Liver (tissue), 9 donors: ENCODE data around the gene IRF6. TPM values are rescaled to one million over a fixed set of nuclear protein-coding genes. Genes with fewer than 3 reads are reported as not detected.
A peak's percentile ranks its signal among the peaks of the same experiment; 100 is the strongest.

ENCODE experiments used
- DNase-seq: peaks from one replicate; pipeline ENCODE4 v3.0.0-alpha.2; 2017; ENCODE audit warnings: low spot score
- H3K27ac ChIP-seq, 2 donors: one replicate each; pipeline ENCODE4 v1.7.0; 2013; ENCODE audit warnings: inconsistent platforms in 2 of 2, low read length in 2 of 2, control low read depth in 1 of 2, low read depth in 1 of 2, mild to moderate bottlenecking in 1 of 2
- H3K27me3 ChIP-seq, 4 donors: one replicate each; pipeline versions ENCODE4 v1.6.1 to v1.7.0; 2013; ENCODE audit warnings: low read length in 3 of 4, inconsistent platforms in 1 of 4, mild to moderate bottlenecking in 1 of 4, moderate library complexity in 1 of 4; ENCODE audit not compliant: control insufficient read depth in 4 of 4, insufficient read depth in 4 of 4
- H3K36me3 ChIP-seq, 4 donors: one replicate each; pipeline versions ENCODE4 v1.6.1 to v1.7.0; 2013; ENCODE audit warnings: low read length in 3 of 4, mild to moderate bottlenecking in 3 of 4, low read depth in 1 of 4, moderate library complexity in 1 of 4; ENCODE audit not compliant: control insufficient read depth in 4 of 4, insufficient read depth in 3 of 4
- H3K4me1 ChIP-seq, 4 donors: one replicate each; pipeline versions ENCODE4 v1.6.1 to v1.7.0; 2013; ENCODE audit warnings: low read length in 3 of 4, mild to moderate bottlenecking in 3 of 4, moderate library complexity in 1 of 4; ENCODE audit not compliant: control insufficient read depth in 4 of 4, insufficient read depth in 4 of 4
- H3K4me3 ChIP-seq, 3 donors: one replicate each; pipeline versions ENCODE4 v1.6.1 to v1.7.0; 2013; ENCODE audit warnings: low read length in 3 of 3, control low read depth in 1 of 3, low read depth in 1 of 3, mild to moderate bottlenecking in 1 of 3
- H3K9ac ChIP-seq, 2 donors: one replicate each; pipeline ENCODE4 v1.7.0; 2013; ENCODE audit warnings: low read length in 2 of 2, mild to moderate bottlenecking in 2 of 2, moderate library complexity in 2 of 2, control low read depth in 1 of 2, low read depth in 1 of 2
- H3K9me3 ChIP-seq, 4 donors: one replicate each; pipeline versions ENCODE4 v1.6.1 to v1.7.0; 2013; ENCODE audit warnings: low read length in 3 of 4; ENCODE audit not compliant: control insufficient read depth in 4 of 4
- EGR1 ChIP-seq, 2 donors: IDR thresholded peaks; 2 replicates each; pipeline ENCODE4 v1.6.1; 2016 to 2018; ENCODE audit warnings: antibody characterized with exemption in 2 of 2, low read depth in 2 of 2
- FOXA2 ChIP-seq: IDR thresholded peaks from 2 replicates; pipeline ENCODE4 v1.6.1; 2016; ENCODE audit warnings: antibody characterized with exemption
- GABPA ChIP-seq, 2 donors: IDR thresholded peaks in 1 of 2; conservative IDR thresholded peaks in 1 of 2; 2 replicates each; pipeline ENCODE4 v1.6.1; 2016; ENCODE audit warnings: antibody characterized with exemption in 2 of 2, mild to moderate bottlenecking in 1 of 2, moderate library complexity in 1 of 2
- HNF4A ChIP-seq, 2 donors: conservative IDR thresholded peaks; 2 replicates each; pipeline ENCODE4 v1.6.1; 2016; ENCODE audit warnings: antibody characterized with exemption in 2 of 2, mild to moderate bottlenecking in 2 of 2
- HNF4G ChIP-seq: IDR thresholded peaks from 2 replicates; pipeline ENCODE4 v1.6.1; 2016; ENCODE audit warnings: antibody characterized with exemption
- JUND ChIP-seq, 2 donors: IDR thresholded peaks; 2 replicates each; pipeline ENCODE4 v1.6.1; 2016; ENCODE audit warnings: antibody characterized with exemption in 2 of 2
- NR2F2 ChIP-seq: IDR thresholded peaks from 2 replicates; pipeline ENCODE4 v1.6.1; 2016; ENCODE audit warnings: antibody characterized with exemption
- RAD21 ChIP-seq, 2 donors: IDR thresholded peaks; 2 replicates each; pipeline ENCODE4 v1.6.1; 2016; ENCODE audit warnings: antibody characterized with exemption in 2 of 2, mild to moderate bottlenecking in 2 of 2
- RXRA ChIP-seq, 2 donors: IDR thresholded peaks; 2 replicates each; pipeline ENCODE4 v1.6.1; 2017 to 2018; ENCODE audit warnings: antibody characterized with exemption in 2 of 2, mild to moderate bottlenecking in 1 of 2
- SP1 ChIP-seq: IDR thresholded peaks from 2 replicates; pipeline ENCODE4 v1.6.1; 2018; ENCODE audit warnings: antibody characterized with exemption, mild to moderate bottlenecking
- TAF1 ChIP-seq: conservative IDR thresholded peaks from 2 replicates; pipeline ENCODE4 v1.6.1; 2016; ENCODE audit warnings: antibody characterized with exemption, mild to moderate bottlenecking
- YY1 ChIP-seq: IDR thresholded peaks from 2 replicates; pipeline ENCODE4 v1.6.1; 2016; ENCODE audit warnings: antibody characterized with exemption, mild to moderate bottlenecking
- WGBS: extraction: QIAGEN DNeasy Blood & Tissue Kit; methylation state at CpG from one replicate; pipeline ENCODE4 v1.1.7; 2013; 5-methylcytosine and 5-hydroxymethylcytosine counted together
- polyA plus RNA-seq, 2 donors: library from polyadenylated mRNA; stranded (reverse) in 1 of 2; unstranded in 1 of 2; fragments of 200-250 nt in 1 of 2; fragments of >200 nt in 1 of 2; fragmentation: Nextera tagmentation in 1 of 2; extraction: Ambion mirVana in 1 of 2; gene quantifications; one replicate each; pipeline versions ENCODE4 v1.2.1 to v1.2.3, GENCODE V29; 2013 to 2015
- total RNA-seq, 2 donors: library from RNA; depleted of rRNA; stranded (reverse); fragments of >200 nt; gene quantifications; one replicate each; pipeline ENCODE4 v1.2.3, GENCODE V29; 2014
- TF ChIP-seq, protein P1 (sequence below): fragments of 150-350 bp; IDR thresholded peaks from 2 replicates; pipeline ENCODE4 v1.5.1; 2017; ENCODE audit warnings: improper control_type of control experiment, low read depth, low read length; ENCODE audit not compliant: missing input control
- TF ChIP-seq, protein P2 (sequence below): IDR thresholded peaks from 2 replicates; pipeline ENCODE4 v1.6.1; 2016; ENCODE audit warnings: antibody characterized with exemption
- TF ChIP-seq, protein P3 (sequence below): IDR thresholded peaks from 2 replicates; pipeline ENCODE4 v1.6.1; 2016; ENCODE audit warnings: antibody characterized with exemption
- TF ChIP-seq, protein P4 (sequence below): IDR thresholded peaks from 2 replicates; pipeline ENCODE4 v1.6.1; 2016; ENCODE audit warnings: antibody characterized with exemption
- donor health status: healthy.
- donor health status: healthy.
- donor health status: healthy.
- donor health status: healthy.
- donor health status: healthy.

Gene IRF6
- total and polyA plus RNA-seq, 4 donors, result 0.51 to 29.3 (median 14.3) TPM

DNA sequence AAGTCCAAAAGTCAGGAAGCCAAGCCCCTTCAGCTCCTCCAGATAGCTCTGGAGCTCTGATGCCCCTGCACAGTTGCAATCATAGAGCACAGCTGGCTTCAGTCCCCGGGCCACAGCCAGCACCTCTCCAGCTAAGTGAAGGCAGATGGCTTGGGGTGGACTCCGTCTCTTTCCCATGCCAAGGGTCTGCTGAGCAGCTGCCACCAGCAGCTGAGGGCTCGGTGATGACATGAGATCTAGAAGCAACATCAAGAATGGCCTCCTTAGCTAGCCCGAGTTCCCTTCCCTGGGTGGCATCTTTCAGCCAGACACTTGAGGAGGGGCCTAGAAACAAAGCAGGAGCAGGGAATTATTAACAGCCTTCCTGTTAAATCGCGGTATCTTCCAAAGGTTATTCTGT lies 22.6 kb downstream of the IRF6 start:
- H3K9me3 ChIP-seq, result no peaks in the 10 kb centered on the region
- H3K9ac ChIP-seq, result no peak overlapping the region
- peak overlapping the region in 2 of 3 donors; percentile 2 to 62 for H3K4me3 ChIP-seq
- peaks cover 8 to 45% (median 33%) of the 10 kb centered on the region in 4 donors for H3K4me1 ChIP-seq
- no peaks in the 10 kb centered on the region for H3K27me3 ChIP-seq
- TF ChIP-seq, protein P1, sequence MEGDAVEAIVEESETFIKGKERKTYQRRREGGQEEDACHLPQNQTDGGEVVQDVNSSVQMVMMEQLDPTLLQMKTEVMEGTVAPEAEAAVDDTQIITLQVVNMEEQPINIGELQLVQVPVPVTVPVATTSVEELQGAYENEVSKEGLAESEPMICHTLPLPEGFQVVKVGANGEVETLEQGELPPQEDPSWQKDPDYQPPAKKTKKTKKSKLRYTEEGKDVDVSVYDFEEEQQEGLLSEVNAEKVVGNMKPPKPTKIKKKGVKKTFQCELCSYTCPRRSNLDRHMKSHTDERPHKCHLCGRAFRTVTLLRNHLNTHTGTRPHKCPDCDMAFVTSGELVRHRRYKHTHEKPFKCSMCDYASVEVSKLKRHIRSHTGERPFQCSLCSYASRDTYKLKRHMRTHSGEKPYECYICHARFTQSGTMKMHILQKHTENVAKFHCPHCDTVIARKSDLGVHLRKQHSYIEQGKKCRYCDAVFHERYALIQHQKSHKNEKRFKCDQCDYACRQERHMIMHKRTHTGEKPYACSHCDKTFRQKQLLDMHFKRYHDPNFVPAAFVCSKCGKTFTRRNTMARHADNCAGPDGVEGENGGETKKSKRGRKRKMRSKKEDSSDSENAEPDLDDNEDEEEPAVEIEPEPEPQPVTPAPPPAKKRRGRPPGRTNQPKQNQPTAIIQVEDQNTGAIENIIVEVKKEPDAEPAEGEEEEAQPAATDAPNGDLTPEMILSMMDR, result no peak
- TF ChIP-seq YY1 (no peak), GABPA (IDR thresholded peaks at IDR 0.05 in 1 of 2, conservative IDR thresholded peaks at IDR 0.05 in 1 of 2) (no peak), EGR1 (IDR thresholded peaks at IDR 0.05; ENCODE audit: low read depth in 2 of 2) (no peak), RAD21 (IDR thresholded peaks at IDR 0.05) (no peak), HNF4G (no peak), RXRA (IDR thresholded peaks at IDR 0.05) (no peak)
- TF ChIP-seq, protein P2, sequence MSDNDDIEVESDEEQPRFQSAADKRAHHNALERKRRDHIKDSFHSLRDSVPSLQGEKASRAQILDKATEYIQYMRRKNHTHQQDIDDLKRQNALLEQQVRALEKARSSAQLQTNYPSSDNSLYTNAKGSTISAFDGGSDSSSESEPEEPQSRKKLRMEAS, result no peak
- TF ChIP-seq, protein P3, sequence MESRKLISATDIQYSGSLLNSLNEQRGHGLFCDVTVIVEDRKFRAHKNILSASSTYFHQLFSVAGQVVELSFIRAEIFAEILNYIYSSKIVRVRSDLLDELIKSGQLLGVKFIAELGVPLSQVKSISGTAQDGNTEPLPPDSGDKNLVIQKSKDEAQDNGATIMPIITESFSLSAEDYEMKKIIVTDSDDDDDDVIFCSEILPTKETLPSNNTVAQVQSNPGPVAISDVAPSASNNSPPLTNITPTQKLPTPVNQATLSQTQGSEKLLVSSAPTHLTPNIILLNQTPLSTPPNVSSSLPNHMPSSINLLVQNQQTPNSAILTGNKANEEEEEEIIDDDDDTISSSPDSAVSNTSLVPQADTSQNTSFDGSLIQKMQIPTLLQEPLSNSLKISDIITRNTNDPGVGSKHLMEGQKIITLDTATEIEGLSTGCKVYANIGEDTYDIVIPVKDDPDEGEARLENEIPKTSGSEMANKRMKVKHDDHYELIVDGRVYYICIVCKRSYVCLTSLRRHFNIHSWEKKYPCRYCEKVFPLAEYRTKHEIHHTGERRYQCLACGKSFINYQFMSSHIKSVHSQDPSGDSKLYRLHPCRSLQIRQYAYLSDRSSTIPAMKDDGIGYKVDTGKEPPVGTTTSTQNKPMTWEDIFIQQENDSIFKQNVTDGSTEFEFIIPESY, result no peak
- H3K27ac ChIP-seq, result no peak overlapping the region
- no peak for DNase-seq
- peaks cover 0 to under 1% (median 0%) of the 10 kb centered on the region in 4 donors for H3K36me3 ChIP-seq
- 61% methylated on average over 6 of the region's 6 CpGs for WGBS

DNA sequence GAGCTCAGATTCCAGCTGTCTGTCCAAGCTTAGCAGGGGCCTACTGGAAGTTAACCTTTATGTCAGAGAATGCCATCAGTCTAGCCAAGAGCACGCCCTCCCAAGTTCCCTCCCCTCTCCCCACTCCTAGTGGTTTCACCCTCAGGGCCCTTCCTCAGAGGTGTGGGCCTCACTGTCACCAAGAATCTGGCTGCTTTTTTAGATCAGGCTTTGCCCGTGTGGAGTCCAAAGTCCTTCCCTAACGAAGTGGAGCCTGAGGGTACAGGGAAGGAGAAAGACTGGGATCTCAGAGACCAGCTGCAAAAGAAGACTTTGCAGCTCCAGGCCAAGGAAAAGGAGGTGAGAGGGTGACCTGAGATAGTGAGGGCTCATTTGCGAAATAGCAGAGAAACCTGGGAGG lies 25.7 kb downstream of the IRF6 start:
- no peaks in the 10 kb centered on the region for H3K36me3 ChIP-seq
- H3K9me3 ChIP-seq, result no peaks in the 10 kb centered on the region
- H3K4me1 ChIP-seq, result peaks cover 2 to 18% (median 10%) of the 10 kb centered on the region in 4 donors
- H3K27ac ChIP-seq, result no peak overlapping the region
- no peak for DNase-seq
- WGBS, result 53% methylated on average over 4 of the region's 4 CpGs
- no peak overlapping the region for H3K4me3 ChIP-seq
- H3K9ac ChIP-seq, result no peak overlapping the region
- TF ChIP-seq HNF4A (conservative IDR thresholded peaks at IDR 0.05) (peak; percentile 53 to 56), FOXA2 (no peak)
- H3K27me3 ChIP-seq, result no peaks in the 10 kb centered on the region

DNA sequence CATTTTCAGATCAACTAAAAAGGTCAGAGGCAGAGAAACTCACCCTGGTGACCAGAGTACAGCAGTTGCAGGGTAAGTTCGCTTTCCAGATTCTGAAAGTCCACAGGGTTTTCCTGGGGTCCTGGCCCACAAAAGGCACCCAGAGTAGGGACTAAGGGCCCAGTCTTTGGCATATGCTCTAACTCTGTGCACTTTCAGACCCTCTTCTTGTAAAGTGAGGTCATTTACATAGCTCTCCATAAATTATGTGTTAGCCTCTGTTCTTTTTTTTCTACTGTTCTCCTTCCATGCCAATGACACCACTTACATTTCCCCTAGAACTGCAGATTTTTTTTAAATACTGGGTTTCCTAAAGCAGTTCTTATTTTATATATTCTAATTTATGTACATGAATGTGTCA lies 27.8 kb downstream of the IRF6 start:
- Histone ChIP-seq H3K27me3 (no peaks in the 10 kb centered on the region), H3K27ac (no peak overlapping the region), H3K9me3 (no peaks in the 10 kb centered on the region), H3K36me3 (no peaks in the 10 kb centered on the region), H3K4me1 (peaks cover 0 to 3% (median 2%) of the 10 kb centered on the region in 4 donors), H3K9ac (no peak overlapping the region), H3K4me3 (no peak overlapping the region)
- no peak for DNase-seq
- whole genome bisulfite sequencing, result 100% methylated on average over 1 of the region's 1 CpG
- TF ChIP-seq TAF1 (no peak), RXRA (IDR thresholded peaks at IDR 0.05) (no peak), SP1 (no peak), NR2F2 (no peak), JUND (IDR thresholded peaks at IDR 0.05) (no peak), RAD21 (IDR thresholded peaks at IDR 0.05) (no peak), FOXA2 (no peak), YY1 (no peak), HNF4A (conservative IDR thresholded peaks at IDR 0.05) (no peak)
- TF ChIP-seq, protein P4, sequence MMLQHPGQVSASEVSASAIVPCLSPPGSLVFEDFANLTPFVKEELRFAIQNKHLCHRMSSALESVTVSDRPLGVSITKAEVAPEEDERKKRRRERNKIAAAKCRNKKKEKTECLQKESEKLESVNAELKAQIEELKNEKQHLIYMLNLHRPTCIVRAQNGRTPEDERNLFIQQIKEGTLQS, result no peak
- TF ChIP-seq, protein P2, result no peak
- TF ChIP-seq, protein P1, result no peak
- TF ChIP-seq, protein P3, result no peak
